ENCODE results near the gene HFE. TPM values are rescaled to one million over a fixed set of nuclear protein-coding genes. Genes with fewer than 3 reads are reported as not detected.

The HFE gene
- total and polyA plus RNA-seq, 2 of the 13 experiments (the other 11 are each of a cell fraction or from before 2014, with no cell fraction given) = 3.7 to 6.3 TPM

GRCh38 chr6:26105842-26106241, 18.6 kb downstream of the HFE start:
- H3K27me3 ChIP-seq (ENCODE audit: control insufficient read depth in 1 of 2, insufficient read depth in 2 of 2, low read length in 2 of 2) = no peaks in the 10 kb centered on the region; a peak in 1 of 5 replicates
- H3K9ac ChIP-seq (ENCODE audit: insufficient read depth, low read depth, low read length) = no peak overlapping the region
- H3K4me1 ChIP-seq (ENCODE audit: insufficient read depth, low read length) = peaks cover 29% of the 10 kb centered on the region
- H3K4me2 ChIP-seq (ENCODE audit: low read depth, low read length) = no peak overlapping the region
- intact Hi-C loops (cut with micrococcal nuclease; ENCODE audit: unreplicated experiment) (no loop called here), in situ Hi-C loops (cut with HindIII; ENCODE audit: extremely low pct_ligation_motif_present, low pct_unique_long_range_greater_than_20kb) (no loop called here)
- H4K20me1 ChIP-seq (ENCODE audit: insufficient read depth, low read length) = no peaks in the 10 kb centered on the region
- H3K9me3 ChIP-seq (ENCODE audit: low read length) = no peaks in the 10 kb centered on the region
- H3K27ac ChIP-seq (ENCODE audit: extremely low read length, insufficient read depth, low read length) = peak overlapping the region; percentile 92
- no peak for DNase-seq (ENCODE audit: low spot score)
- 85% methylated on average over 4 of the region's 4 CpGs for WGBS (ENCODE audit: low lambda C conversion rate)
- no peak overlapping the region for H2AFZ ChIP-seq (ENCODE audit: low read length)
- CTCF ChIA-PET (ENCODE audit: low intra/inter-chr PET ratio, low total read pairs) = no interaction called here
- no TSS peak for BruUV-seq (replicated peaks)
- H3K79me2 ChIP-seq (ENCODE audit: insufficient read depth, low read length) = no peaks in the 10 kb centered on the region
- no peak overlapping the region for H3K4me3 ChIP-seq (replicated peaks in 1 of 3; ENCODE audit: insufficient read depth in 1 of 3, low read depth in 2 of 3, low read length in 3 of 3)
- FAIRE-seq = no peak
- no peak for ATAC-seq
- no peaks in the 10 kb centered on the region for H3K36me3 ChIP-seq (replicated peaks in 1 of 2; ENCODE audit: control insufficient read depth in 1 of 2, insufficient read depth in 2 of 2, low read length in 2 of 2)
- TF ChIP-seq ZNF558 (CRISPR knock-in tag; IDR thresholded peaks at IDR 0.05; ENCODE audit: borderline replicate concordance) = no peak
- TF ChIP-seq TRIM24 (CRISPR knock-in tag; IDR thresholded peaks at IDR 0.05) = no peak
- no peak for TF ChIP-seq THAP8 (CRISPR knock-in tag; IDR thresholded peaks at IDR 0.05; ENCODE audit: borderline replicate concordance)
- TF ChIP-seq MLXIP (CRISPR knock-in tag; IDR thresholded peaks at IDR 0.05; ENCODE audit: borderline replicate concordance) = no peak
- TF ChIP-seq NRL (CRISPR knock-in tag; IDR thresholded peaks at IDR 0.05; ENCODE audit: borderline replicate concordance) = no peak
- TF ChIP-seq PCBP1 (IDR thresholded peaks at IDR 0.05; ENCODE audit: borderline replicate concordance, low read depth, low read length) = no peak
- no peak for TF ChIP-seq ZNF317 (CRISPR knock-in tag; IDR thresholded peaks at IDR 0.05)
- no peak for TF ChIP-seq ZNF615 (CRISPR knock-in tag; IDR thresholded peaks at IDR 0.05; ENCODE audit: borderline replicate concordance)
- POLR2A ChIA-PET = interaction anchor here (0.7 to 3.5 kb wide), 7 partner anchors 14 to 111 kb away, joined by 3 to 206 read pairs (median 35); a partner anchor contains a TSS
